Left kidney (tissue), 2 donors: ENCODE data around the gene DNAJB6. TPM values are rescaled to one million over a fixed set of nuclear protein-coding genes. Genes with fewer than 3 reads are reported as not detected.

Experiments
- DNase-seq: peaks from one replicate; pipeline ENCODE4 v3.0.0-alpha.2; 2013
- polyA plus RNA-seq: library from polyadenylated mRNA; unstranded; fragments of 120-200 nt; gene quantifications from one replicate; pipeline ENCODE4 v1.2.1, GENCODE V29; 2013; ENCODE audit not compliant: insufficient read length

DNAJB6 gene
- polyA plus RNA-seq, 1 donor: 161 TPM

- DNase-seq: peak; percentile 56
These were observed 128.4 kb downstream of the DNAJB6 start for GRCh38 chr7:157464971-157465886.

DNA sequence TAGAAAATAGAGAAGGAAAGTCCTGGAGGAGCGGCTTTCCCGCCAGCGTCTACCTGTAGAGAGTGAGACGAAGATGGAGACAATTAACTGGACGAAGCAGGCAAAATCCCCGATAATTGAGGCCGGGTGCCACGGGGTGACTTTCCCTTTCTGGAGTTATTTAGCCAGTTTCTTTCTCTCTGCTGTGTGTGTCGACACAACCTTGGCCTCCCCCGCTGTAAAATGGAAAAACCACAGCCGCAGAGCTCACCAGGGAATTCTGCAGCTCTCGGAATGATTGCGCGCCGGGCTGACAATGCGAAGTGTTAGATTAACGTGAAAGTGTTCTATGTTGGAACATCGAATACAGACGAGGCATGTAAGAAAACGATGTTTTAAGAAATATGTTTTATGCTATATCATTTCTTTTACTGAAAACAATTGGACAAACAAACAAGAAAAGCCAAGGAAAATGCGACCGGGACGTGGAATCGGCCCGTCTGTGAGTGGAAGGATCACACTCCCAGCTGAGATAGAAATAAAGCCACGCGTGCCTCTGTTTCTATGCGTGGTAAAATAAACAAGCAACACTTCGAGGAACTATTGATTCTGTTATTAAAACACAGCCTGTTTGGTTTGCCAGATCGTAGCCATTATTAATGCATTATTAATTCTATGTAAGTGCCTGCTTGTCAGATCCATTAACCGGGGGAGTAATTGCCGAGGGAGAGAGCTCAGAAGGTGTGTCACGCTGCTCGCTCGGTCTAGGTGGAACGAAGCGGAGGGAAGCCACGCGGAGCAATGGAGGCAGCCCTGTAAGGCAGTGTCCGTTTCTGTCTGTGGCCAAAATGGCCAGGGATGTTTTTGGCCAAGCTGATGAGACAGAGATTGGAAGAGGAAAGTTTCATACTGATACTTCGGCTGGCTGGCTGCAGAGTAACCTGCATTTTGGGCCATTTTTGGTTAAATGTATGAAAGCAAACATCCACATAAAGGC is 129.4 kb downstream of the DNAJB6 start:
- no peak for DNase-seq

DNA sequence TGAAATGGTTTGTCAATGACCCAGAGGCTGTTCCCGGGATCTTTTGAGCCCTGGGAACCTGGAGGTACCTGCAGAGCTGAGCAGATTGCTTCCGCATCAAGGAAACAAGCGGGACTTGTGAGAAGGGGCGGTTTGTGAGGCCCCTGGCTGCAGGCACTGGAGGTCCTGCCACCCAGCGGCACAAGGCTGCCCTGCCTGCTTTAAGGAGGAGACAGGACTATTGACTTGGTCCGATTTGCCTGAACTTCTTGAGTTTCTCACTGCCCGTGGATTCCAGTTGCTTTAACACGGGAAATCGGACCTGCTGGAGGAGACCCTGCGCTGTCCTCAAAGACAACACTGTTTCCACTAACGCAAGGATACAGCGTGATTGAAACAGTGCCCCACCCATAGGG is 130.1 kb downstream of the DNAJB6 start:
- DNase-seq: no peak

Other genes with a start within 250 kb of the DNAJB6 start
- gene UBE3C, start 198.1 kb upstream of the DNAJB6 start, polyA plus RNA-seq: 51.9 TPM